Endothelial cell of umbilical vein (primary cell): Measurements from ENCODE around the gene OR4N5. TPM values are rescaled to one million over a fixed set of nuclear protein-coding genes. Genes with fewer than 3 reads are reported as not detected.

ENCODE experiments used
- BruUV-seq: library from RNA; stranded (reverse); fragments of 400-500 nt; replicated peaks from 2 replicates; lab custom pipeline; 2021; lab: Mats Ljungman, UMichigan
- CTCF ChIA-PET: fragments of 300-600, 350-600 bp; sonication (Branson Sonifier 250); formaldehyde crosslinking; loops from one replicate; lab custom pipeline; 2021; ENCODE audit warnings: antibody characterized with exemption, inconsistent platforms; lab: Charles Lee
- POLR2A ChIA-PET: fragments of 300-600, 350-600 bp; sonication (Branson Sonifier 250); formaldehyde crosslinking; loops from one replicate; lab custom pipeline; 2021; ENCODE audit warnings: antibody characterized with exemption, inconsistent platforms; lab: Charles Lee
- DNase-seq: peaks from one replicate; pipeline ENCODE4 v3.0.0-alpha.2; 2011; ENCODE audit warnings: low read depth, low spot score
- FAIRE-seq: peaks from 2 replicates; lab custom pipeline; 2011; peaks lifted over from hg19 to GRCh38; lab: Jason Lieb, UNC
- H2AFZ ChIP-seq: 2 replicates; pipeline ENCODE4 v1.6.0; 2012; ENCODE audit warnings: low read depth, low read length, control low read depth, inconsistent platforms
- H3K27ac ChIP-seq: 2 replicates; pipeline ENCODE4 v1.5.1; 2011; ENCODE audit warnings: low read depth, mild to moderate bottlenecking, control low read depth, low read length, moderate library complexity; ENCODE audit not compliant: insufficient read depth
- H3K27me3 ChIP-seq, 2 experiments: 2 replicates each; pipeline versions ENCODE4 v1.6.0 to v1.6.1; 2011; ENCODE audit warnings: low read length in 2 of 2, mixed read lengths in 1 of 2; ENCODE audit not compliant: control insufficient read depth in 2 of 2, insufficient read depth in 2 of 2
- H3K36me3 ChIP-seq, 2 experiments: 2 replicates in 1 of 2; 3 replicates in 1 of 2; pipeline ENCODE4 v1.5.1; 2011; ENCODE audit warnings: low read length in 2 of 2, mild to moderate bottlenecking in 1 of 2, moderate library complexity in 1 of 2; ENCODE audit not compliant: control insufficient read depth in 2 of 2, insufficient read depth in 2 of 2; ENCODE audit errors: extremely low read depth in 1 of 2
- H3K4me1 ChIP-seq: 3 replicates; pipeline ENCODE4 v1.5.1; 2011; ENCODE audit warnings: mild to moderate bottlenecking, low read length; ENCODE audit not compliant: control insufficient read depth, insufficient read depth; ENCODE audit errors: extremely low read depth
- H3K4me2 ChIP-seq: 2 replicates; pipeline ENCODE4 v1.6.1; 2011; ENCODE audit warnings: low read length, control low read depth, mixed read lengths; ENCODE audit not compliant: insufficient read depth
- H3K4me3 ChIP-seq, 3 experiments: fragments of 200-600 bp in 1 of 3; sonication (generic), shearing (Covaris generic) in 1 of 3; replicated peaks in 1 of 3; 2 replicates each; pipeline ENCODE4 v1.5.1; 2011 to 2016; ENCODE audit warnings: control low read depth in 3 of 3, low read length in 3 of 3, mild to moderate bottlenecking in 2 of 3, inconsistent platforms in 1 of 3, low read depth in 1 of 3, moderate library complexity in 1 of 3; ENCODE audit not compliant: insufficient read depth in 1 of 3
- H3K79me2 ChIP-seq: 2 replicates; pipeline ENCODE4 v1.6.0; 2012; ENCODE audit warnings: low read length, inconsistent platforms; ENCODE audit not compliant: control insufficient read depth, insufficient read depth
- H3K9ac ChIP-seq: replicated peaks from 2 replicates; pipeline ENCODE3; 2011; ENCODE audit warnings: low read length, control low read depth; ENCODE audit not compliant: insufficient read depth; ENCODE audit errors: extremely low read depth
- H3K9me1 ChIP-seq: replicated peaks from 3 replicates; pipeline ENCODE4 v1.6.0; 2011; ENCODE audit warnings: mild to moderate bottlenecking, low read length; ENCODE audit not compliant: control insufficient read depth, insufficient read depth; ENCODE audit errors: extremely low read depth
- H3K9me3 ChIP-seq: replicated peaks from 2 replicates; pipeline ENCODE4 v1.5.1; 2012; ENCODE audit warnings: low read length, inconsistent platforms; ENCODE audit not compliant: control insufficient read depth, insufficient read depth
- H4K20me1 ChIP-seq: replicated peaks from 2 replicates; pipeline ENCODE3; 2011; ENCODE audit warnings: mild to moderate bottlenecking, low read length; ENCODE audit not compliant: control insufficient read depth, insufficient read depth; ENCODE audit errors: extremely low read depth
- CTCF ChIP-seq, 2 donors: IDR thresholded peaks; 1 replicate in 1 of 2; 2 replicates in 1 of 2; pipeline ENCODE4 v1.5.1; 2011; ENCODE audit warnings: low read length in 2 of 2, mild to moderate bottlenecking in 2 of 2, moderate library complexity in 2 of 2, control low read depth in 1 of 2, inconsistent platforms in 1 of 2, low read depth in 1 of 2; ENCODE audit not compliant: insufficient read depth in 1 of 2; ENCODE audit errors: extremely low read depth in 1 of 2
- EZH2 ChIP-seq: IDR thresholded peaks from 2 replicates; pipeline ENCODE4 v1.6.1; 2012; ENCODE audit warnings: borderline replicate concordance, low read depth, mild to moderate bottlenecking, moderate library complexity, low read length, inconsistent platforms; ENCODE audit not compliant: severe bottlenecking
- FOS ChIP-seq: IDR thresholded peaks from 2 replicates; pipeline ENCODE4 v1.6.1; 2011; ENCODE audit warnings: mild to moderate bottlenecking, low read length, moderate library complexity, borderline replicate concordance; ENCODE audit not compliant: insufficient read depth
- GATA2 ChIP-seq: IDR thresholded peaks from 2 replicates; pipeline ENCODE4 v1.7.0; 2011; ENCODE audit warnings: low read depth, mild to moderate bottlenecking, moderate library complexity, mixed read lengths, low read length; ENCODE audit not compliant: insufficient read length, insufficient read depth
- JUN ChIP-seq: IDR thresholded peaks from 2 replicates; pipeline ENCODE4 v1.6.1; 2011; ENCODE audit warnings: borderline replicate concordance, low read depth; ENCODE audit not compliant: insufficient read length, insufficient read depth
- MAX ChIP-seq: IDR thresholded peaks from 2 replicates; pipeline ENCODE4 v1.6.1; 2011; ENCODE audit not compliant: insufficient read depth, insufficient read length
- MYC ChIP-seq: IDR thresholded peaks from one replicate; pipeline ENCODE4 v1.6.1; 2011; ENCODE audit warnings: mild to moderate bottlenecking, low read depth, low read length
- POLR2A ChIP-seq: IDR thresholded peaks from 2 replicates; pipeline ENCODE4 v1.6.1; 2012; ENCODE audit warnings: low read depth, mild to moderate bottlenecking, control low read depth, low read length
- POLR2AphosphoS5 ChIP-seq: IDR thresholded peaks from 2 replicates; pipeline ENCODE4 v1.6.1; 2012; ENCODE audit warnings: low read depth, mild to moderate bottlenecking, control low read depth, low read length, moderate library complexity; ENCODE audit not compliant: insufficient read depth
- dilution Hi-C: fragments of 300-500 bp; cut with MboI; formaldehyde crosslinking; loops from one replicate; pipeline ENCODE4 v1.15.0; 2019; ENCODE audit warnings: low sequenced_read_pairs; ENCODE audit not compliant: extremely low pct_ligation_motif_present
- intact Hi-C: fragments of 100-400 bp; cut with micrococcal nuclease; formaldehyde crosslinking; loops from one replicate; pipeline ENCODE4 v1.10.0; 2022
- polyA plus RNA-seq, 4 experiments: library from polyadenylated mRNA; depleted of rRNA in 3 of 4; stranded (reverse) in 3 of 4; unstranded in 1 of 4; fragments of >200 nt; gene quantifications; 2 replicates each; pipeline versions ENCODE4 v1.2.1 to v1.2.3, GENCODE V29; 2011 to 2012; ENCODE audit warnings: missing spikeins in 1 of 4
- total RNA-seq: library from RNA; stranded (reverse); gene quantifications from 2 replicates; pipeline ENCODE4 v1.2.3, GENCODE V29; 2021

OR4N5 gene
- total and polyA plus RNA-seq, 2 donors (not counting 3 experiments of a cell fraction or from before 2014, with no cell fraction given): not detected

- no peak for FAIRE-seq
- no peak for DNase-seq
- no peak for TF ChIP-seq MYC
- TF ChIP-seq GATA2: no peak
- TF ChIP-seq FOS: no peak
- TF ChIP-seq MAX: no peak
- TF ChIP-seq POLR2A: no peak
- no peak for TF ChIP-seq POLR2AphosphoS5
- no peak for TF ChIP-seq CTCF (IDR thresholded peaks at IDR 0.05; ENCODE audit: extremely low read depth in 1 of 2, insufficient read depth in 1 of 2, low read depth in 1 of 2, low read length in 2 of 2)
- TF ChIP-seq JUN: no peak
- no peak for TF ChIP-seq EZH2
- BruUV-seq: no TSS peak
- peaks cover 2% of the 10 kb centered on the region for H3K9me3 ChIP-seq
- no peaks in the 10 kb centered on the region for H3K27me3 ChIP-seq
- H3K4me1 ChIP-seq: no peaks in the 10 kb centered on the region
- H3K9me1 ChIP-seq: no peaks in the 10 kb centered on the region
- no peak overlapping the region for H3K9ac ChIP-seq
- H3K36me3 ChIP-seq: no peaks in the 10 kb centered on the region
- intact Hi-C loops: no loop called here
- H3K79me2 ChIP-seq: no peaks in the 10 kb centered on the region
- no peak overlapping the region for H3K4me3 ChIP-seq
- dilution Hi-C loops: no loop called here
- H3K4me2 ChIP-seq: no peak overlapping the region
- POLR2A ChIA-PET: interaction anchor here (0.6 kb wide), 1 partner anchor 15 kb away, joined by 3 read pairs; no protein-coding TSS in a partner anchor
- no peak overlapping the region for H3K27ac ChIP-seq
- no peaks in the 10 kb centered on the region for H4K20me1 ChIP-seq
- no peak overlapping the region for H2AFZ ChIP-seq
- CTCF ChIA-PET: no interaction called here
These were observed 19.8 kb upstream of the OR4N5 start for GRCh38 chr14:20118795-20119194.
